Endothelial cell of umbilical vein (primary cell): ENCODE data around the gene S100Z. TPM values are rescaled to one million over a fixed set of nuclear protein-coding genes. Genes with fewer than 3 reads are reported as not detected.

Experiments
- BruUV-seq: library from RNA; stranded (reverse); fragments of 400-500 nt; replicated peaks from 2 replicates; lab custom pipeline; 2021; lab: Mats Ljungman, UMichigan
- CTCF ChIA-PET: fragments of 300-600, 350-600 bp; sonication (Branson Sonifier 250); formaldehyde crosslinking; loops from one replicate; lab custom pipeline; 2021; ENCODE audit warnings: antibody characterized with exemption, inconsistent platforms; lab: Charles Lee
- POLR2A ChIA-PET: fragments of 300-600, 350-600 bp; sonication (Branson Sonifier 250); formaldehyde crosslinking; loops from one replicate; lab custom pipeline; 2021; ENCODE audit warnings: antibody characterized with exemption, inconsistent platforms; lab: Charles Lee
- DNase-seq: peaks from one replicate; pipeline ENCODE4 v3.0.0-alpha.2; 2011; ENCODE audit warnings: low read depth, low spot score
- FAIRE-seq: peaks from 2 replicates; lab custom pipeline; 2011; peaks lifted over from hg19 to GRCh38; lab: Jason Lieb, UNC
- H2AFZ ChIP-seq: 2 replicates; pipeline ENCODE4 v1.6.0; 2012; ENCODE audit warnings: low read depth, low read length, control low read depth, inconsistent platforms
- H3K27ac ChIP-seq: 2 replicates; pipeline ENCODE4 v1.5.1; 2011; ENCODE audit warnings: low read depth, mild to moderate bottlenecking, control low read depth, low read length, moderate library complexity; ENCODE audit not compliant: insufficient read depth
- H3K27me3 ChIP-seq, 2 experiments: 2 replicates each; pipeline versions ENCODE4 v1.6.0 to v1.6.1; 2011; ENCODE audit warnings: low read length in 2 of 2, mixed read lengths in 1 of 2; ENCODE audit not compliant: control insufficient read depth in 2 of 2, insufficient read depth in 2 of 2
- H3K36me3 ChIP-seq, 2 experiments: 2 replicates in 1 of 2; 3 replicates in 1 of 2; pipeline ENCODE4 v1.5.1; 2011; ENCODE audit warnings: low read length in 2 of 2, mild to moderate bottlenecking in 1 of 2, moderate library complexity in 1 of 2; ENCODE audit not compliant: control insufficient read depth in 2 of 2, insufficient read depth in 2 of 2; ENCODE audit errors: extremely low read depth in 1 of 2
- H3K4me1 ChIP-seq: 3 replicates; pipeline ENCODE4 v1.5.1; 2011; ENCODE audit warnings: mild to moderate bottlenecking, low read length; ENCODE audit not compliant: control insufficient read depth, insufficient read depth; ENCODE audit errors: extremely low read depth
- H3K4me2 ChIP-seq: 2 replicates; pipeline ENCODE4 v1.6.1; 2011; ENCODE audit warnings: low read length, control low read depth, mixed read lengths; ENCODE audit not compliant: insufficient read depth
- H3K4me3 ChIP-seq, 3 experiments: fragments of 200-600 bp in 1 of 3; sonication (generic), shearing (Covaris generic) in 1 of 3; replicated peaks in 1 of 3; 2 replicates each; pipeline ENCODE4 v1.5.1; 2011 to 2016; ENCODE audit warnings: control low read depth in 3 of 3, low read length in 3 of 3, mild to moderate bottlenecking in 2 of 3, inconsistent platforms in 1 of 3, low read depth in 1 of 3, moderate library complexity in 1 of 3; ENCODE audit not compliant: insufficient read depth in 1 of 3
- H3K79me2 ChIP-seq: 2 replicates; pipeline ENCODE4 v1.6.0; 2012; ENCODE audit warnings: low read length, inconsistent platforms; ENCODE audit not compliant: control insufficient read depth, insufficient read depth
- H3K9ac ChIP-seq: replicated peaks from 2 replicates; pipeline ENCODE3; 2011; ENCODE audit warnings: low read length, control low read depth; ENCODE audit not compliant: insufficient read depth; ENCODE audit errors: extremely low read depth
- H3K9me1 ChIP-seq: replicated peaks from 3 replicates; pipeline ENCODE4 v1.6.0; 2011; ENCODE audit warnings: mild to moderate bottlenecking, low read length; ENCODE audit not compliant: control insufficient read depth, insufficient read depth; ENCODE audit errors: extremely low read depth
- H3K9me3 ChIP-seq: replicated peaks from 2 replicates; pipeline ENCODE4 v1.5.1; 2012; ENCODE audit warnings: low read length, inconsistent platforms; ENCODE audit not compliant: control insufficient read depth, insufficient read depth
- H4K20me1 ChIP-seq: replicated peaks from 2 replicates; pipeline ENCODE3; 2011; ENCODE audit warnings: mild to moderate bottlenecking, low read length; ENCODE audit not compliant: control insufficient read depth, insufficient read depth; ENCODE audit errors: extremely low read depth
- CTCF ChIP-seq, 2 donors: IDR thresholded peaks; 1 replicate in 1 of 2; 2 replicates in 1 of 2; pipeline ENCODE4 v1.5.1; 2011; ENCODE audit warnings: low read length in 2 of 2, mild to moderate bottlenecking in 2 of 2, moderate library complexity in 2 of 2, control low read depth in 1 of 2, inconsistent platforms in 1 of 2, low read depth in 1 of 2; ENCODE audit not compliant: insufficient read depth in 1 of 2; ENCODE audit errors: extremely low read depth in 1 of 2
- EZH2 ChIP-seq: IDR thresholded peaks from 2 replicates; pipeline ENCODE4 v1.6.1; 2012; ENCODE audit warnings: borderline replicate concordance, low read depth, mild to moderate bottlenecking, moderate library complexity, low read length, inconsistent platforms; ENCODE audit not compliant: severe bottlenecking
- FOS ChIP-seq: IDR thresholded peaks from 2 replicates; pipeline ENCODE4 v1.6.1; 2011; ENCODE audit warnings: mild to moderate bottlenecking, low read length, moderate library complexity, borderline replicate concordance; ENCODE audit not compliant: insufficient read depth
- GATA2 ChIP-seq: IDR thresholded peaks from 2 replicates; pipeline ENCODE4 v1.7.0; 2011; ENCODE audit warnings: low read depth, mild to moderate bottlenecking, moderate library complexity, mixed read lengths, low read length; ENCODE audit not compliant: insufficient read length, insufficient read depth
- JUN ChIP-seq: IDR thresholded peaks from 2 replicates; pipeline ENCODE4 v1.6.1; 2011; ENCODE audit warnings: borderline replicate concordance, low read depth; ENCODE audit not compliant: insufficient read length, insufficient read depth
- MAX ChIP-seq: IDR thresholded peaks from 2 replicates; pipeline ENCODE4 v1.6.1; 2011; ENCODE audit not compliant: insufficient read depth, insufficient read length
- MYC ChIP-seq: IDR thresholded peaks from one replicate; pipeline ENCODE4 v1.6.1; 2011; ENCODE audit warnings: mild to moderate bottlenecking, low read depth, low read length
- POLR2A ChIP-seq: IDR thresholded peaks from 2 replicates; pipeline ENCODE4 v1.6.1; 2012; ENCODE audit warnings: low read depth, mild to moderate bottlenecking, control low read depth, low read length
- POLR2AphosphoS5 ChIP-seq: IDR thresholded peaks from 2 replicates; pipeline ENCODE4 v1.6.1; 2012; ENCODE audit warnings: low read depth, mild to moderate bottlenecking, control low read depth, low read length, moderate library complexity; ENCODE audit not compliant: insufficient read depth
- dilution Hi-C: fragments of 300-500 bp; cut with MboI; formaldehyde crosslinking; loops from one replicate; pipeline ENCODE4 v1.15.0; 2019; ENCODE audit warnings: low sequenced_read_pairs; ENCODE audit not compliant: extremely low pct_ligation_motif_present
- intact Hi-C: fragments of 100-400 bp; cut with micrococcal nuclease; formaldehyde crosslinking; loops from one replicate; pipeline ENCODE4 v1.10.0; 2022
- polyA plus RNA-seq, 4 experiments: library from polyadenylated mRNA; depleted of rRNA in 3 of 4; stranded (reverse) in 3 of 4; unstranded in 1 of 4; fragments of >200 nt; gene quantifications; 2 replicates each; pipeline versions ENCODE4 v1.2.1 to v1.2.3, GENCODE V29; 2011 to 2012; ENCODE audit warnings: missing spikeins in 1 of 4
- total RNA-seq: library from RNA; stranded (reverse); gene quantifications from 2 replicates; pipeline ENCODE4 v1.2.3, GENCODE V29; 2021

The S100Z gene
- total and polyA plus RNA-seq, 2 donors (not counting 3 experiments of a cell fraction or from before 2014, with no cell fraction given): not detected

DNA sequence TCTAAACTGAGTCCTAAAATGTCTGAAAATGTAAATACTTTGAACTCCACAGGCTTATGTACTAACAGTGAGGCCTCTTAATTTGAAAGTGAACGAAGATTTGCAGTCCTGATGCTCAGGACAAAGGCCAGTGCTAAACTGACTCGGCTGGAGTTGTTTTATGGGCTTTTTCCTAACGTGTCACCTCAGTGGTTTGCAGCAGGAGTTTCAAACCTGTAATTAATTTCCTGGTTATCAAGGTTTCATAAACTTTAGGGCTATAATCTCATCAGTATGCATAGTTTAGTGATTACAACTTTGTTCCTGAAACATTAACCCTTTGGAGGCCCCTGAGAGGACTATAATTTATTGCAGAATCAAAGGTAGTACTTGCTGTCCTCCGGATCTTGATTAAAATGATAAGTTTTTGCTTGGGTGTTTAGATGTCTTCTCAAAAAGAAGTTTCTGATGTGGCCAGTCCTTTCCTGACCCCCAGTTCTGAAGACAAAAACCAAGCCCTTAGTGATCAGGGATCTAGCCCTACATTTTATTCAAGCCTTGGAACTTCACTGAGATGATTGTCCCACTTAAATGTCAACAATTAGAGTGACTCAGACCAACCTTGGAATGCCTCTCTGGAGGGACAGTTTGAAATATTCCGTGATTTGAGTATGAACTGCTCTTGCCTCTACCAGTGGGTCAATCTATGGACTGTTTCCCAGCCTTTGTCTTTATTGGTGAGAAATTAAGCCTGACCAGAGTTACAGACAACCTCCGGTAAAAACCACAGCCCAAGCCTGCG lies 11.1 kb upstream of the S100Z start:
- BruUV-seq: no TSS peak
- TF ChIP-seq JUN (no peak), FOS (no peak), CTCF (IDR thresholded peaks at IDR 0.05; ENCODE audit: extremely low read depth in 1 of 2, insufficient read depth in 1 of 2, low read depth in 1 of 2, low read length in 2 of 2) (no peak), POLR2A (no peak), MYC (no peak), POLR2AphosphoS5 (no peak), MAX (no peak), EZH2 (no peak), GATA2 (no peak)
- dilution Hi-C loops (no loop called here), intact Hi-C loops (no loop called here)
- H3K9ac ChIP-seq: no peak overlapping the region
- H2AFZ ChIP-seq: no peak overlapping the region
- H3K36me3 ChIP-seq: peaks cover 0 to 3% of the 10 kb centered on the region in 2 experiments
- H3K4me1 ChIP-seq: peaks cover 13% of the 10 kb centered on the region
- ChIA-PET POLR2A (interaction anchor here (0.7 kb wide), 1 partner anchor 1155 kb away, joined by 3 read pairs; no protein-coding TSS in a partner anchor), CTCF (interaction anchor here (0.6 to 1.1 kb wide), 2 partner anchors 114 to 237 kb away, joined by 3 read pairs; no protein-coding TSS in a partner anchor)
- H3K9me3 ChIP-seq: no peaks in the 10 kb centered on the region
- H3K27ac ChIP-seq: peak overlapping the region; percentile 24
- H3K9me1 ChIP-seq: no peaks in the 10 kb centered on the region
- H3K4me3 ChIP-seq: no peak overlapping the region
- peak overlapping the region; percentile 7 for H3K4me2 ChIP-seq
- DNase-seq (peak; percentile 27), FAIRE-seq (peak; percentile 92)
- no peaks in the 10 kb centered on the region for H4K20me1 ChIP-seq
- no peaks in the 10 kb centered on the region for H3K79me2 ChIP-seq
- no peaks in the 10 kb centered on the region for H3K27me3 ChIP-seq
